GM21528 (cell line): ENCODE measurements around the gene MSI2.

ENCODE experiments used
- ATAC-seq: cut with Tn5 transposase; IDR thresholded peaks from one replicate; pipeline ENCODE4 v1.9.1; 2021; ENCODE audit warnings: mild to moderate bottlenecking, moderate library complexity; ENCODE audit not compliant: unreplicated experiment, low FRiP score

The MSI2 gene

GRCh38 chr17:57580055-57580739 is 323.9 kb downstream of the MSI2 start:
- no peak for ATAC-seq

GRCh38 chr17:57582881-57583756 is 326.8 kb downstream of the MSI2 start:
- no peak for ATAC-seq

GRCh38 chr17:57584050-57584551 is 327.8 kb downstream of the MSI2 start:
- ATAC-seq = no peak

GRCh38 chr17:57585341-57586195 is 329.2 kb downstream of the MSI2 start:
- ATAC-seq = no peak

- no peak for ATAC-seq
Observed at GRCh38 chr17:57586196-57586740, 329.9 kb downstream of the MSI2 start.

- ATAC-seq = no peak
Observed at GRCh38 chr17:57586742-57587141, 330.4 kb downstream of the MSI2 start.

GRCh38 chr17:57587193-57587969 is 331.1 kb downstream of the MSI2 start:
- no peak for ATAC-seq

GRCh38 chr17:57588086-57588485 is 331.8 kb downstream of the MSI2 start:
- no peak for ATAC-seq

DNA sequence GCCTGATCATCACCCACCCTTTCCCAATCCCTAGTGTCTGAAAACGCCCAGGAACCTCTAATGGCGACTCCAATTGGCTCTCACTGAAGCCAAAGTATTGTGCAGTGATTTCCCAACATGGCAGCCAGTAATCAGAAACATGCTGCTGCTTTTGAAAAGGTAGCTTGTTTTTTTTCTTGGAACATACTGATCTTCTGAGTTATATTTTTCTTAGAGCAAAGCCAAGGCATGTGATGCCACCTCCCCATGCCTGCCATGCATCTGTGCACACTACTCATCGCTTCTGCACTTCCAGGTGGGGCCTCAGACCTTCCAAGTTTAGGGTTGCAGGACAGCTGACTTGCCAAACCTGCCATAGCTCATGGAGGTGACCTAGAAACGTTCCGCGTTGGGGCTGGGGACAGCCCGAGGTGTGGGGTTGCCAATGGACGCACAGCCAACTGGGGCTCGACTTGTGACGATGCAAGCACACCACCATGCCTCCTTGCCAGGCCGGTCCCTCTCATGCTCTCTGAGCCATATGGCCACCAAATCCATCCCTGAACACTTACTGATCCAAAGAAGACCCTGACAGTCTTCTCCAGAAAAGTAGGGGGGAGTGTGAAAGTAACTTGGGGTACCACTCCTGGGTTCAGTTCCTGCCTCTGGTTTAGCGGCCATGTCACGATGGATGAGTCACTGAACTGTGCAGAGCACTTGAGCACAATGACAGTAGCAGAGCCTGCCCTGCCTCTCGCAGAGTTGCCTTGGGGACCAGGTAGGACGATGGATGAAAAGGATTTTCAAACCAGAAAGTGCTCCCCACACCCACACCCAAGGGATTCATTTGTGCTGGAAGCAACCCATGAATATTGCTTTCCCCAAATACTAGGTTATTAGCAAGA is 333.1 kb downstream of the MSI2 start:
- ATAC-seq = no peak

DNA sequence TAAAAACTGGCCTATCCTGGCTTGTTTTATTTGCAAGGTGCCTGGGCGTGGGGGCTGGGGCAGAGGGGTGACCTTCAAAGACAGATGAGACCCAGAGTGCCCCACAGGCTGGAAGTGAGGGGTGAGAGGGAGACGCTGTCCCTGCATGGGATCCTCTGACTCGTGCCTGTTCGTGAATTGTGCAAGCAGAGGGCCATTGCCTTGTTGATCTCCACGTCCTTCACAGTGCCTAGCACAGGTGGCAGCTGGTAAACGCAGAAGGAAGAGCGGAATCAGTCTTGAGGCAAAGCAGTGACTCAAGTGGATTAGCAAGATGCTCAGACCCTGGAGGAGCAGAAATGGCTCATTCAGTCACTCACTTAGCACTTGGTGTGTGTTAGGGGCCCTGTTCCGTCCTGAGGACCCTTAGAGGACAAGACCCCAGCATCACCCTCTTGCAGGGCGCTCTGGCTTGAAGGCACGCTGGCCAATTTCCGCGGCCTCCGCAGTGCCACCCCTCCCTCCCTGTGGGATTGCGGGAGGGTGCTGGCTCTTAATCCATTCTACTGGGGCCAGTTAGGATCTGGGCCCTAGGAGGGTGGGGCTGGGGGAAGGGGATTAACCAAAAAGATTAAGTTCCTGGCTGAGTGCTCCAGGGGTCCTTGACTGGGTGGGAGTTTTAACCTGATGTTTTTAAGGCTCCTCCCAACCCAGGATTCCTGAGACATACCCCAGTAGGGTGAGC is 337.6 kb downstream of the MSI2 start:
- ATAC-seq = no peak

GRCh38 chr17:57594767-57595166 is 338.4 kb downstream of the MSI2 start:
- ATAC-seq = no peak

DNA sequence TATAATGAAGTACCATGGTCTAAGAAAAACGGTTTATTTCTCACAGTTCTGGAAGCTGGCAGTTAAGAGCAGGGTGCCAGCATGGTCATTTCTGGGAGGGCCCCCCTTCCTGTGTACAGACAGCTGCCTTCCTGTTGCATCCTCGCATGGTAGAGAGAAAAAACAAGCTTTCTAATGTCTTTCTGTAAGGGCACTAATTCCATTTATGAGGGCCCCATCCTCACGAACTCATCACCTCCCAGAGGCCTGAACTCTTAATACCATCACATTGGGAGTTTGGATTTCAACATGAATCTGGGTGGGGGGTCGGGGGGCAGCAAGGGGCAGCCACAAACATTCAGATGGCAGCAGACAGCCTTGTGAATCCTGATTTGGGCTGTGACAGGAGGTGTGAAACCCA is 339.1 kb downstream of the MSI2 start:
- ATAC-seq = no peak

- ATAC-seq = no peak
Observed at GRCh38 chr17:57595947-57596695, 339.8 kb downstream of the MSI2 start.

- no peak for ATAC-seq
Observed at GRCh38 chr17:57597101-57597500, 340.8 kb downstream of the MSI2 start.

DNA sequence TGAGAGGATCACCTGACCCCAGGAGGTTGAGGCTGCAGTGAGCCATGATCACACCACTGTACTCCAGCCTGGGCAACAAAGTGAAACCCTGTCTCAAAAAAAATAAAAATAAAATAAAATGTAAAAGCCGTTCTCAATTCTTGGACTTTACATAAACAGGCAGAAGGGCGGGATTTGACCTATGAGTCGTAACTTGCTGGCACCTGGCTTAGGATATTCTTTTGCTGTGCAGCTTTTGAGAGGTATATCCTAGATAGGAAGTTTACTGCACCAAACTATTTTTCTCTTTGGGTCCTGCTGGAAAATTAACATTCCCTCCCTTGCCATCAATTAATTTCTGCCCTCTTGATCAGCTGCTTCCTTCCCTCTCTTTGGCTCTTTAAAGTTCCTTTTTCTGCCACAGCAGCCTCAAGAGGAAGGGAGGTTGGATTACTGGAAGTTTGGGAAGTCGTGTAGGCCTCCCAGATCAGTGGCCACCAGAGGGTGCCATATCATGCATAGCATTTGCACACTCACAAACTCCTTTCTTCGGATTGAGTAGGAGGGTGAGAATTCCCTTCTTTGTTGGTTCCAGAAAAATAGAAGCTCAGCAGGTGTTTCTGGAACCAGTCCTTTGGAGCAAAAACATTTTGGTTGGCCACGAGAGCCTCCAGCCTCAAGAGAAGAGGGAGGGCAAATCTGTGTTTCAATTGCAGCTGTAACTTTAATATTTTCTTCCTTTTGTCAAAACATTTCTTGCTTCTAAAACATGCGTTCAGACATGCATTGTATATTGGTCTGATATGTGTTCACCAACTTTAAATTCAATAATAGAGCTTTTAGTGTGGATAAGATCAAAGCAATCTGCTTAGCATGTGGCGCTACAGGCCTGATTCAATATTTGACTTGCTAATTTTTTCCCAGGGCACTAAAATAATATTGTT is 341.5 kb downstream of the MSI2 start:
- no peak for ATAC-seq

GRCh38 chr17:57599271-57600045 is 343.1 kb downstream of the MSI2 start:
- ATAC-seq = no peak
